ENCODE results near the gene PMF1.
A peak's percentile ranks its signal among the peaks of the same experiment; 100 is the strongest.
"Not testable (repeated sequence)": the region's sequence is repeated elsewhere in the genome, so short reads cannot be mapped to it uniquely, and the experiment has no call there.

PMF1 gene

DNA sequence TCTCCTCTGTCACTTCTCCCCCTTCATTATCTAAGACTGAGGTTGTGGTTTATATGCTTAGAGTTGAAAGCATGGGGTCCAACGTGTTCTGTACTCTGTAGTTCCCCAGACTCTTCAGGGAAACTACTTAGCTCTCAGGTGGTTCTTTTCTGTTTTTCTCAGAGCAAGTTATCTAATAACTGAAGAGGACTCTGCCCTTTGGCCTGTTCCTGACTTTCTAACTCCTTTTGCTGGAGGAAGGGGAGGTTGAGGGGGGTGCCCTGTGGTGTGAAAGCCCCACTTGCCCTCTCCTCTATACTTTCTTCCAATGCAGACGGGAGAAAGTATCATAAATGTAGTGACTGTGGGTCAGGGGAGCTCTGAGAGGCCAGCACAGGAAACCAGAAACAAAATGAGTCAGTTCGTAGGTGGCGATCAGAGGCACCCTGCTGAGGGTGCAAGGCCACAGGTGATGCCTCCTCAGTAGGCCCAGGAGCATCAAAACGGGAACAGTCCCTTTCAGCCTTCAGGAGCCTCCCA lies 13.9 kb upstream of the PMF1 start:
- DNase-seq, result no peak

DNA sequence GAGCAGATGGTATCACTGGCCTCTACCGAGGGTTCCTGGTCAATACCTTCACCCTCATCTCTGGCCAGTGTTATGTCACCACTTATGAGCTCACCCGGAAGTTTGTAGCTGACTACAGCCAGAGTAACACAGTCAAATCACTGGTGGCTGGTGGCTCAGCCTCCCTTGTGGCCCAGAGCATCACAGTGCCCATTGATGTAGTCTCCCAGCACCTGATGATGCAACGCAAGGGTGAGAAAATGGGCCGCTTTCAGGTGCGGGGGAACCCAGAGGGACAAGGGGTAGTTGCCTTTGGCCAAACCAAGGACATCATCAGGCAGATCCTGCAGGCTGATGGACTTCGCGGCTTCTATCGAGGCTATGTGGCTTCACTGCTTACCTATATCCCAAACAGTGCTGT lies 12.8 kb upstream of the PMF1 start:
- no peak for DNase-seq

- peak; percentile 20 for DNase-seq
Observed at GRCh38 chr1:156203331-156203730, 9.5 kb upstream of the PMF1 start.

DNA sequence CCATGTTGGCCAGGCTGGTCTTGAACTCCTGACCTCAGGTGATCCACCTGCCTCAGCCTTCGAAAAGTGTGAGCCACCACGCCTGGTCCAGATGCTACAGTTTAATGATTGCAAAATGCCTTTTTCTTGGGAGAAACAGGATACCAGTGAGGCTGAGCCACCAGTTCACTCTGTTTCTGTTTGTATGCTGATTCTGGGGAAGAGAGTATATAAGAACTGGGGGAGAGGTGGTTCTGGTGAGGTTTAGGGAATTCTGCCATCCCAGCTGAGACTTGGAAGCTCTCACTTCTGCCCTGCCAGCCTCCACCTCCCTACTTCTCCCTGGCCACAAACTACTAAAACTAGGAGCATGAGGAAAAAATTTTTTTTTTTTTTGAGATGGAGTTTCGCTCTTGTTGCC lies 8.1 kb upstream of the PMF1 start:
- no peak for DNase-seq

DNA sequence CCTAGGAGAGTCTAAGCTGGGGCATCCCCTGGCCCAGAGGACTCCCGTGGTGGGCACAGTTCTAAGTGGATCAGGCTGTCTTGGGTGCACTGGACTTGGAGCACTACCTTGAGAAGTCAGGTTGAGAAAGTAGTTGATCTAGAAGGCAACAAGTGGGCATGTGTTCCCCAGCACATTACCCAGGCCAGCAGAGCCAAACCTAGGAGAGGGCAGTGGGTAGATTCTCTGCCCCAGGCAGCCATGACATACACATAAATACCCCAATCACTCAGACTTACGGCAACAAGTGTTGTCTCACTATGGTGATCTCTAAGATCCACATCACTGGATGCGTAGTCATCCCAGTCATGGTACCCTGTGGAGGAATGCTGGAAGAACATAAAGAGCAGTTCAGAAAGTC lies 1.6 kb upstream of the PMF1 start:
- DNase-seq, result no peak

DNA sequence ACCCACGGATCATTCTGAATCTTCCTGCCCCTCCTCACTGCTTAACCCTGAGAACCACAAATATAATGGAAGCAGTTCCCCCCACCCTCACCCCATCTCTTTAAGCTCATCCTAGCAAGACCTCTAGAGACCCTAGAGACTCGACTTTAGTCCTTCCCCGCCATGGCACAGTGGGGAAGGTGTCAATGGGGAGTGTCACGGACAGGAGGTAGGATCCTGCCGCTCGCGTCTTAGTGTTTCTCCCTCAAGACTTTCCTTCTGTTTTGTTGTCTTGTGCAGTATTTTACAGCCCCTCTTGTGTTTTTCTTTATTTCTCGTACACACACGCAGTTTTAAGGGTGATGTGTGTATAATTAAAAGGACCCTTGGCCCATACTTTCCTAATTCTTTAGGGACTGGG lies 677 bp upstream of the PMF1 start:
- no peak for DNase-seq

GRCh38 chr1:156213644-156213966 lies 798 bp downstream of the PMF1 start:
- DNase-seq, result no peak

GRCh38 chr1:156214024-156214748 lies 1.4 kb downstream of the PMF1 start:
- DNase-seq, result no peak

GRCh38 chr1:156216361-156217086 lies 3.7 kb downstream of the PMF1 start:
- not testable (repeated sequence) for DNase-seq

- no peak for DNase-seq
Observed at GRCh38 chr1:156217871-156218270, 5.1 kb downstream of the PMF1 start.

GRCh38 chr1:156220226-156220625 lies 7.4 kb downstream of the PMF1 start:
- no peak for DNase-seq

DNA sequence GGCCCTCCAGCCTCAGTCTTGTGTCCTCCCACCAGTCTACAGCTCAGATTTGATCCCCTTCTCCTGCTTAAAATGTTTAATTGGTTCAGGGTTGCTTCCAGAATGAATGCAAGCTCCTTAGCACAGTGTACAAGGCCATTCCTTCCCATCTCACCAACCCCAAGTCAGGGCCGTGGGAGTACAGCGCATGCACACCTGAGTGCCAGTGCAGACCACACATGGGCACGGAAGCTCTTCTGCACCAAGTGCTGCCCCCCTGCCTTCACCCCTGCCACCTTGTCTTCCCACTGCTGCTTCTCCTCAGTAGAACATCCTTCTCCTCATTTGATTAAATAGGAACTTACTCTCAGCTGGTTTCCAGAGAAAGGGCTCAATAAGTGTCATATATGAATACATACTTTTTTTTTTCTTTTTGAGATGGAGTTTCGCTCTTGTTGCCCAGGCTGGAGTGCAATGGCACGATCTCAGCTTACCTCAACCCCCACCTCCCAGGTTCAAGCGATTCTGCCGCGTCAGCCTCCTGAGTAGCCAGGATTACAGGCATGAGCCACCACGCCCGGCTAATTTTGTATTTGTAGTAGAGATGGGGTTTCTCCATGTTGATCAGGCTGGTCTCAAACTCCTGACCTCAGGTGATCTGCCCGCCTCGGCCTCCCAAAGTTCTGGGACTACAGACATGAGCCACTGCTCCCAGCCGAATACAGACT lies 9.3 kb downstream of the PMF1 start:
- no peak for DNase-seq

DNA sequence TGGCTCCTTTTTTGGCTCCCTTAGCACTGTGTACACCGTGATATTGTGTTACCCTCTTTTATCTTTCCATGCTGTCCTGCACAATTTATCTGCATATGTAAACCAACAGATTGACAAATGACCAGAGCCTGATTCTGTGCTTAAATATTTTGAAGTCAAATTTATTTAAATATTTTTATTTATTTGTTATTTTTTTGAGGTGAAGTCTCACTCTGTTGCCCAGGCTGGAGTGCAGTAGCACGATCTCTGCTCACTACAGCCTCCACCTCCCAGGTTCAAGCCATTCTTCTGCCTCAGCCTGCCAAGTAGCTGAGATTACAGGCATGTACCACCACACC lies 12.8 kb downstream of the PMF1 start:
- no peak for DNase-seq

- DNase-seq, result no peak
Observed at GRCh38 chr1:156226116-156226538, 13.3 kb downstream of the PMF1 start.

DNA sequence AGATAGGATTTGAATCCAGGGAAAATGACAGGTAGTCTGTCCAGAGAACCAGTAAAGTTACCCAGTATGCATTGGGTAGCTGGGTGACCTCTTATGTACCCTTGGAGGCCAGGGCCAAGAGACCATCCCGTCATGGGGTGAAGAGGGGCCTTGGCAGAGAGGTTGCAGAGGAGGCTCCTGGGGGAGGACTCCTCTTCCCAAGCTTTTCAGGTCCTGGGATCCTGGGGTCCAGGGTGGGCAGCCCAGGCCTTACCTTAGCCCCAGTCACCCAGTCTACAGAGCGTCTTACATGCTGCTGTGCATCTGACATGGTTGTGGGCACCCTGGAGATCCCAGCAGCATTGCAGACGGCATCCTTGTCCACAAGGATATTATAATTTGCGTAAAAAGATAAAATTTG lies 14.0 kb downstream of the PMF1 start:
- DNase-seq, result no peak

DNA sequence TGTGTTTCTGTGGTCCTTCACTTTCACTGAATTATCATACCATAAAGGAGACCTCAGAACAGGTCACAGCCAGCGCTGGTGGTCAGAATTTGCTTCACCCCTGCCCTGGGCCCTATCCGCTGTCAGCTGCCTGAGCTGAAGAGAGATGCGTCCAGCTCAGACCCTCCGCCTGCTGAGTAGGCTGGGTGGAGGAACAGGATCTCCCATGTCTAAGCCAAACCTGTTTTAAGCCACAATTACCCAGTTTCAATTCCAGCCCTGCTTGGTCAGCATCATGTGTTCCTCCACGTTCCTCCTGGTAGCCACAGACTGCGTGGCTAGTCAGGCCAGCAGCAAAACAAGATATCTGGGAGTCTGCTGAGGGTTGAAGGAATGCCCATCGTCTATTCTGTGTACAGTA lies 15.7 kb downstream of the PMF1 start:
- DNase-seq, result no peak

- DNase-seq, result no peak
Observed at GRCh38 chr1:156229809-156230472, 17.1 kb downstream of the PMF1 start.

DNA sequence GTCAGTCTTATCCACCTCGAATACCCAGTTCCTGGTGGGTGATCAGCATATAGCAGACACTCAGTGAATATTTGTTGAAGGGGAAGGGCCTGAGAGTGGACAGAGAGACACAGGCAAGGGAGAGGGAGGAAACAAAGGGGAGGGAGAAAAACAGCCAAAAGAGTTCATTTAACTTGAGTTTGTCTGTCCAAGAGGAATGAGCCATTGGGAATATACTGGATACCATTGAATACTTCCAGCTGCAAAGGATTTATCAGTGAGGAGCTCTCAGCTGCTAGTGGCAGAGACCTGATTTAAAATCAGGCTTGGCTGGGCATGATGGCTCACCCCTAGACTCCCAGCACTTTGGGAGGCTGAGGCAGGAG lies 17.6 kb downstream of the PMF1 start:
- DNase-seq, result no peak

DNA sequence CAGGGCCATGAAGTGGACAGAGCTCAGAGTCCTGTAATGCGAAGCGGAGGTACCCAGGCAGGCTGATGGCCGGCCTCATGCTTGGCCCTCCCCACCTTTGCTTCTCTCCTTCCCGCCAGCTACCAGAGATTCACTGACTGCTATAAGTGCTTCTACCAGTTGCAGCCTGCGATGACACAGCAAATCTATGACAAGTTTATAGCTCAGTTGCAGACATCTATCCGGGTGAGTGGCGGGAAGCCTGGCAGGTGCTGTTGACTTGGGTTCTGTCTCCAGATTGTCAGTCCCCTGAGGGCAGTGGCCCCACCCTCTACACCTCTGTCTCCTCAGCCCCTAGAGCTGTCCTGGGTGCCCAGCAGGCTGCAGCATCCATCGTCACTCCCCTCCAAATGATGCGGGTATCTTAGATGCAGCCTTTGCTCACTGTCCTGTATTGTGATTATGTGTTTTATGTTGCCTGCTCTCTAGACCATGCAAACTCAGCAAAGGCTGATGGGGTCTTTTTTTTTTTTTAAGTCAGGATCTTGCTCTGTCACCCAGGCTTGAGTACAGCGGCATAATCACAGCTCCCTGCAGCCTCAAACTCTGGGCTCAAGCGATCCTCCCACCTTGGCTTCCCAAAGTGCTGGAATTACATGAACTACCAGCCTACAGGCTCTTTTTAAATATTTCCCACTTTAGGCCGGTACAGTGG lies 19.5 kb downstream of the PMF1 start:
- DNase-seq, result no peak

GRCh38 chr1:156233426-156234127 lies 20.8 kb downstream of the PMF1 start:
- DNase-seq, result peak; percentile 60

DNA sequence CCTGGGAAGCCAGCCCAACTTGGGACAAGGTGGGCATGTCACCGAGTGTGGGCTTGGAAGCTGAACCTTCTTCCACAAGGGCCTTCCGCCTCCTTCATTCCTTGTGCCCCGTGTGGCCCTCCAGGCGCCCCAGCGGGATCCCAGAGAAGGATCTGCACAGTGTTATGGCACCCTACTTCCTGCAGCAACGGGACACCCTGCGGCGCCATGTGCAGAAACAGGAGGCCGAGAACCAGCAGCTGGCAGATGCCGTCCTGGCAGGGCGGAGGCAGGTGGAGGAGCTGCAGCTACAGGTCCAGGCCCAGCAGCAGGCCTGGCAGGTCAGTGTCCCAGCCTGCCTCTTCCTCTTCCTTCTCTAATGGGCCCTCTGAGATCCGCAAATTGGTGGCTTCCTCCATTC lies 23.4 kb downstream of the PMF1 start:
- DNase-seq, result no peak

DNA sequence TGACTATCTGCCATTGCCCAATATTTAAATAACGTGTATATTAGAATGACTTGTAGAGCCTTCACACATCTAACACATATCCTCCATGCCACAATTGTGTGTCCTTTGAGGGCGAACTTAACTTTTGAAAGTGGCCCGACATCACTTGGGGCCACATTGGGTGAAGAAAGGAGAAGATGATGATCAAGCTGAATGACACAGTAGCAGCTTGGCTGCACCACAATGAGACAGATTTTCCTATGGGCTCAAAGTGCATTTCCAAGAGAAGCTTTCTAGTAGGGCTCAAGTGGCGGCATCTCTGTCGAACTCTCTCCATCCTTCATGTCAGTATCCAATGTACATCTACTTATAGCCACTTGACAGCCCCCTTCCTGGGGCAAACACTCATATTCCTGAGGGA lies 25.4 kb downstream of the PMF1 start:
- no peak for DNase-seq
